Measurements from ENCODE around the gene P2RY2. TPM values are rescaled to one million over a fixed set of nuclear protein-coding genes. Genes with fewer than 3 reads are reported as not detected.
"Not testable (repeated sequence)": the region's sequence is repeated elsewhere in the genome, so short reads cannot be mapped to it uniquely, and the experiment has no call there.

Gene P2RY2
- polyA plus RNA-seq, 4 donors = 0.58 to 1.2 (median 0.80) TPM

DNA sequence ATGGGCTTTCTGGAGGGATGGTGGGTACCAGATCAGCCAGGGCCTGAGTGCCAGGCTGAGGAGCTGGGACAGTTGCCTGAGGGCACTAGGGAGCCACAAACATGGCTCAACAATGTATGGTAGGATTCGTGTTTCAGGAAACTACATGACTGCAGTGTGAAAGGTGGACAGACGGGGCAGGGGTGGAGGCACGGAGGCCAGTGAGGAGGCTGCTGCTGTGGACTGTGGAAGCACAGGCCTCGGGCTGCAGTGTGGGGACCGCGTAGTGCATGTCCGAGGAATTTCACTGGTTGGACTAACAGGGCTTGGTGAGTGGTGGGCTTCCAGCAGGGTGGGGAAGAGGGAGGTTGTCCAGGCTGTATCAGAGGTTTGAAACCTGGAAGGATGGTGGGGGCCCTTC lies 7.8 kb downstream of the P2RY2 start:
- DNase-seq (ENCODE audit: low read depth in 4 of 4, low spot score in 3 of 4) = no peak

- DNase-seq (ENCODE audit: low read depth in 4 of 4, low spot score in 3 of 4) = no peak
These were observed 8.4 kb downstream of the P2RY2 start for GRCh38 chr11:73226297-73227006.

- peak in 3 of 4 donors; percentile 50 to 62 (median 54) for DNase-seq (ENCODE audit: low read depth in 4 of 4, low spot score in 3 of 4)
These were observed 9.6 kb downstream of the P2RY2 start for GRCh38 chr11:73227571-73228211.

DNA sequence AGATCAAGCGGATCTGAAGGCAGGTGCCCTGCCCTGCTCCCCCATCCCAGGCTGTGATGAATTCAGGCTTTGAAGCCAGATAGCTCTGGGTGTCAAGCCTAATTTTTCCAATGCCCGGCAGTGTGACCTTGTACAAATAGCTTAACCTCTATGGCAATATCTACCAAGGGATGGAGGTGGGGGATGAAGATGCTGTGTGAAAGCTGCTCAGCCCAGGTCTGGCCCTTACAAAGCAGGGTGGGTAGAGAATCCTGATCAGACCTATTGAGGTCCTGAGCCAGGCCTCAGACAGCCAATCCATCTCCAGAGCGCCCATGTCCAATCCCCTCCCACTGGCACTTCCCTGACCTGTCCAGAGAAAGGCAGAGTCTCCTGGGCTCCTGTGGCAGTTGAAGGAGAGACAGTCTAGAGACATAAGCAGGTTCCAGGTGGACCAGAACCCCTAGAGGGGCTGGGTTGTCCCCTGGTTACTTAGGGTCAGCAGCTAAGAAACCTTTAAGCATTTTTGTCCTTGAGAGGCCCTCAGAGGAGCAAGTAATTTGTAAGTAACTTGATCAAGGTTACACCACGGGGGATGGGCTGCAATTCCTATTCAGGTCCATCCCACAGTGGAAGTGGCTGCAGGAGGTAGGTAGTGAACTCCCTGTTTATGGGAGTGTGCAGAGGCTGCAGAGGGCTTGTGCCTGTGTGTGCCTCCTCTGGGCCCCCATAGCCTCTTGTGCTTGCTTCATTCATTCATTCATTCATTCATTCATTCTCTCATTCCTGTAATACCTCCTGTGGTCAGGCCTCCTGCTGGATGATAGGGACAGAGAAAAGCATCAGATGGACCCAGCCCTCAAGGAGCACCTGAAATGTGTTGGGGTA lies 10.4 kb downstream of the P2RY2 start:
- no peak for DNase-seq (ENCODE audit: low read depth in 4 of 4, low spot score in 3 of 4)

GRCh38 chr11:73229321-73229895 lies 11.3 kb downstream of the P2RY2 start:
- DNase-seq (ENCODE audit: low read depth in 4 of 4, low spot score in 3 of 4) = no peak

GRCh38 chr11:73229896-73230875 lies 12.1 kb downstream of the P2RY2 start:
- DNase-seq (ENCODE audit: low read depth in 4 of 4, low spot score in 3 of 4) = no peak

DNA sequence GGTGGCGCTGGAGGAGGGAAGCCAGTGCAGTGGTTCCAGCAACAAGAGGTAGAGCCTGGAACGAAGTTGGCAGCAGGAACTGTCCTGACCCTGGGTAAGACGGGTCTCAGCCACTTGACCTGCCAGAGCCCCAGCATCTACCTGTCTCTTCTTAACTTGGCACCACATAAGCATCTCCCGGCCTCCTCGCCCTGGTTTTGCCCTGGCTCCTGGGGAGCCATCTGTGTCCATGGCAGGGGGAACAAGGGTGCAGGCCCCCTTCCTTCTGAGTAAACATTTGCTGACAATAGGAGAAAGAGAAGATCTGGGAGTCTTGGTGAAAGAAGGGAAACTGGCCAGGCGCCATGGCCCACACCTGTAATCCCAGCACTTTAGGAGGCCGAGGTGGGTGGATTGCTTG lies 12.8 kb downstream of the P2RY2 start:
- no peak for DNase-seq (ENCODE audit: low read depth in 4 of 4, low spot score in 3 of 4)

DNA sequence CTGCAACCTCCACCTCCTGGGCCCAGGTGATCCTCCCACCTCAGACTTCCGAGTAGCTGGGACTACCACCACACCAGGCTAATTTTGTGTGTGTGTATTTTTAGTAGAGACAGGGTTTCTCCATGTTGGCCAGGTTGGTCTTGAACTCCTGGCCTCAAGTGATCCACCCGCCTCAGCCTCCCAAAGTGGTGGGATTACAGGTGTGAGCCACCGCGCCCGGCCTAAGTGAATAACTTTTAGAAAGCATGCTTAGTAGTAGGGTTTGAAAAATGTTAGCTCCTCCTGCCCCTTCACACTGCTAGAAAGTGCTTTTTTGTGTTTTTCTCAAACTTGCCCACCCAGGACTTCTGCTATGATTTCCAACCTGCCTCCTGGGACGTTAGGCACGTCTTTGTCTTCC lies 14.4 kb downstream of the P2RY2 start:
- not testable (repeated sequence) for DNase-seq (ENCODE audit: low read depth in 4 of 4, low spot score in 3 of 4)

- DNase-seq (ENCODE audit: low read depth in 4 of 4, low spot score in 3 of 4) = no peak
These were observed 15.1 kb downstream of the P2RY2 start for GRCh38 chr11:73233211-73233610.

DNA sequence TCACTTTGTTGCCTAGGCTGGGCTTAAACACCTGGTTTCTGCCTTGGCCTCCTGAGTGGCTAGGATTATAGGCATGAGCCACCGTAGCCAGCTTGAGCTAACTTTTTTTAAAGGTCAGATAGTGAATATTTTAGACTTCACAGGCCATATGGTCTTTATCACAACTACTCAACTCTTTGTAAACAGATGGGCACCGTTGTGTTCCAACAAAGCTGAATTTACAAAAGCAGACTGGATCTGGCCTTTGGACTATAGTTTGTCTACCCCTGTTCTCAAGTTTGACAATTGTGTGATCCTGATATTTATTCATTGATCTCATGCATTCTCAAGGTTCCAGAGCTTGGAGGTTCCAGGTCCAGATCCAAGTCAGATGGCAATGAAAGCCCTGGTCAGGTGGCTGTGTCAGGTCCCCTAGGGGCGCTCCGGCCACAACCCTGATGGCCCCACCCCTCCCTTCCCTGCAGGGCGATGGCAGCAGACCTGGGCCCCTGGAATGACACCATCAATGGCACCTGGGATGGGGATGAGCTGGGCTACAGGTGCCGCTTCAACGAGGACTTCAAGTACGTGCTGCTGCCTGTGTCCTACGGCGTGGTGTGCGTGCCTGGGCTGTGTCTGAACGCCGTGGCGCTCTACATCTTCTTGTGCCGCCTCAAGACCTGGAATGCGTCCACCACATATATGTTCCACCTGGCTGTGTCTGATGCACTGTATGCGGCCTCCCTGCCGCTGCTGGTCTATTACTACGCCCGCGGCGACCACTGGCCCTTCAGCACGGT lies 15.8 kb downstream of the P2RY2 start:
- no peak for DNase-seq (ENCODE audit: low read depth in 4 of 4, low spot score in 3 of 4)

DNA sequence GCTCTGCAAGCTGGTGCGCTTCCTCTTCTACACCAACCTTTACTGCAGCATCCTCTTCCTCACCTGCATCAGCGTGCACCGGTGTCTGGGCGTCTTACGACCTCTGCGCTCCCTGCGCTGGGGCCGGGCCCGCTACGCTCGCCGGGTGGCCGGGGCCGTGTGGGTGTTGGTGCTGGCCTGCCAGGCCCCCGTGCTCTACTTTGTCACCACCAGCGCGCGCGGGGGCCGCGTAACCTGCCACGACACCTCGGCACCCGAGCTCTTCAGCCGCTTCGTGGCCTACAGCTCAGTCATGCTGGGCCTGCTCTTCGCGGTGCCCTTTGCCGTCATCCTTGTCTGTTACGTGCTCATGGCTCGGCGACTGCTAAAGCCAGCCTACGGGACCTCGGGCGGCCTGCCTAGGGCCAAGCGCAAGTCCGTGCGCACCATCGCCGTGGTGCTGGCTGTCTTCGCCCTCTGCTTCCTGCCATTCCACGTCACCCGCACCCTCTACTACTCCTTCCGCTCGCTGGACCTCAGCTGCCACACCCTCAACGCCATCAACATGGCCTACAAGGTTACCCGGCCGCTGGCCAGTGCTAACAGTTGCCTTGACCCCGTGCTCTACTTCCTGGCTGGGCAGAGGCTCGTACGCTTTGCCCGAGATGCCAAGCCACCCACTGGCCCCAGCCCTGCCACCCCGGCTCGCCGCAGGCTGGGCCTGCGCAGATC lies 16.5 kb downstream of the P2RY2 start:
- DNase-seq (ENCODE audit: low read depth in 4 of 4, low spot score in 3 of 4) = no peak

DNA sequence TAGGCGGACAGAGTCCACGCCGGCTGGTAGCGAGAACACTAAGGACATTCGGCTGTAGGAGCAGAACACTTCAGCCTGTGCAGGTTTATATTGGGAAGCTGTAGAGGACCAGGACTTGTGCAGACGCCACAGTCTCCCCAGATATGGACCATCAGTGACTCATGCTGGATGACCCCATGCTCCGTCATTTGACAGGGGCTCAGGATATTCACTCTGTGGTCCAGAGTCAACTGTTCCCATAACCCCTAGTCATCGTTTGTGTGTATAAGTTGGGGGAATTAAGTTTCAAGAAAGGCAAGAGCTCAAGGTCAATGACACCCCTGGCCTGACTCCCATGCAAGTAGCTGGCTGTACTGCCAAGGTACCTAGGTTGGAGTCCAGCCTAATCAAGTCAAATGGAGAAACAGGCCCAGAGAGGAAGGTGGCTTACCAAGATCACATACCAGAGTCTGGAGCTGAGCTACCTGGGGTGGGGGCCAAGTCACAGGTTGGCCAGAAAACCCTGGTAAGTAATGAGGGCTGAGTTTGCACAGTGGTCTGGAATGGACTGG lies 17.2 kb downstream of the P2RY2 start:
- no peak for DNase-seq (ENCODE audit: low read depth in 4 of 4, low spot score in 3 of 4)

GRCh38 chr11:73236205-73236765 lies 18.2 kb downstream of the P2RY2 start:
- DNase-seq (ENCODE audit: low read depth in 4 of 4, low spot score in 3 of 4) = no peak

GRCh38 chr11:73236854-73237253 lies 18.8 kb downstream of the P2RY2 start:
- no peak for DNase-seq (ENCODE audit: low read depth in 4 of 4, low spot score in 3 of 4)

DNA sequence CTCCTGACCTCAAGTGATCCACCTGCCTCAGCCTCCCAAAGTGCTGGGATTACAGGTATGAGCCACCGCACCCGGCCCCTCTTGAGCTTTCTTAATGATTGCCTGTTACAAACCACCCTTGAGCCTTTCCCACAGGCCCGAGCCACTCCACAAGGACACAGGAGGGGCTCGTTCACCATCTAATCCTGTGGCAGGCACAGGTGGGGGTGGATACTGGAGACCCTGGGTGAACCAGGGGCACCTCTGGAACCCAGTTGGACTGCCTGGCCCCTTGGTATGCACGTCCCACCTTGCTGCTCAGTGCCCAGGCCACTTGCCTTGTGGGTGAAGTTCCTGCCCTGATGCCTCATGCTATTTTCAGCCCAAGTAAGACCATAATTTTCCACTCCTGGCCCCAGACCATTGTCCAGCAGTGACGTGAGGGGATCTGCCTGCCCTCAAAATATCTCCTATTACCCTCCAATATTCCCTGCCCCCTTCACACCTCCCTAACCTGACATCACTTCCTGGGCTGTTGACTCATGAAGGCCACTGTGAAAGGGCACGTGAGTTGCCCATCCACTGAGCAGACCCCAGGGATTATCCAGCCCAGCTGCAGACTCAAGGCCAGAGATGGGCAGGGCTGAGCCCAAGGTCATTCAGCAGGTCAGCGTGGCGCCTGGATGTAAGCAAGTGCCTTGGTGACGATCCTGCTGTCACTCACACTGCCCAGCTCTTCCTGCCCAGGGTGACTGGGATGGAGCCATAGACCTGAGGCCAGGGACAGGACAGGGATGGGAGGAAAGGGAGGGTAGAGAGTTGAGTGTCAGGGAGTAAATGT lies 19.6 kb downstream of the P2RY2 start:
- DNase-seq (ENCODE audit: low read depth in 4 of 4, low spot score in 3 of 4) = no peak

GRCh38 chr11:73239111-73239521 lies 21.0 kb downstream of the P2RY2 start:
- DNase-seq (ENCODE audit: low read depth in 4 of 4, low spot score in 3 of 4) = no peak

DNA sequence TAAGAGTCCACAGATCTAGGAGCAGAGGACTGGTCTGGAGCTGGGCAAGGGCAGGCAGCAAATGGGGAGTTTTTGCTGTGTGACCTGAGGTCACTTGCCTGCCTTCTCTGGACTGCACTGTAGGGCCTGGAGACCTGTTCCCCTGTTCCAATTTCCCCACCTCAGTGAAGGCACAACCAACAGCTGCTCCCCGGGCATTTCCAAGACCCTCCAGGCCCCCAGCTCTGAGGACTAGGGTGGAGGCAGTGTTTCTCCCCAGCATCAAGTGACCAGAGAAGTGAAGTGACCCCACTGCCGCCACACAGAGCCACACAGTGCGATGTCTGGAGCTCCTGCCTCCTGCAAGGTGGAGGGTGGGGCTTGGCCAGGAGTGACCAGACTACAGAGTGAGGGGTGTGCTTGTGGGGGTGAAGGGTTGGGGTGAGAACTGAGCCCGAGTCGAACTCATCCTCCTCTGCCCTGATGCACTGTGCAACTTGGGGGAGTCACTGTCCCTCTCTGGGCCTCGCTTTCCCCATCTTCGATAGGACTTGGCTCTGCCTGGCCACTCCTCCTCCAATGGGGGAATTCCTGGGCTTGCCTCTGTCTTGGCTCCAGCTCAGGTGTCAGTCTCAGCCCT lies 21.6 kb downstream of the P2RY2 start:
- no peak for DNase-seq (ENCODE audit: low read depth in 4 of 4, low spot score in 3 of 4)

Data from right renal pelvis (tissue), 4 donors.